Measurements from ENCODE around the gene SRRM3.
"Not testable (repeated sequence)": the region's sequence is repeated elsewhere in the genome, so short reads cannot be mapped to it uniquely, and the experiment has no call there.

The SRRM3 gene

GRCh38 chr7:76201732-76202665, at the start of gene SRRM3:
SRRM3 (plus strand) TSS chr7:76201896; CDS start chr7:76235067, 33,171 bp downstream.
- peak; percentile 81 for DNase-seq (ENCODE audit: low read depth)
- TF ChIP-seq CTCF (IDR thresholded peaks at IDR 0.05; ENCODE audit: insufficient read depth, low read depth, low read length, missing control alignments) = peak; percentile 71
- no peak within 1 kb of the TSS for H3K4me3 ChIP-seq (ENCODE audit: low read depth, low read length)

- no peak for TF ChIP-seq CTCF (IDR thresholded peaks at IDR 0.05; ENCODE audit: insufficient read depth, low read depth, low read length, missing control alignments)
- no peak overlapping the region for H3K4me3 ChIP-seq (ENCODE audit: low read depth, low read length)
- DNase-seq (ENCODE audit: low read depth) = no peak
Observed at GRCh38 chr7:76151932-76152331, 49.8 kb upstream of the SRRM3 start.

- H3K4me3 ChIP-seq (ENCODE audit: low read depth, low read length); DNase-seq (ENCODE audit: low read depth): not testable (repeated sequence)
Observed at GRCh38 chr7:76153571-76154230, 48.0 kb upstream of the SRRM3 start.

- no peak for TF ChIP-seq CTCF (IDR thresholded peaks at IDR 0.05; ENCODE audit: insufficient read depth, low read depth, low read length, missing control alignments)
- no peak overlapping the region for H3K4me3 ChIP-seq (ENCODE audit: low read depth, low read length)
- no peak for DNase-seq (ENCODE audit: low read depth)
Observed at GRCh38 chr7:76155938-76156337, 45.8 kb upstream of the SRRM3 start.

GRCh38 chr7:76156992-76157685, 44.6 kb upstream of the SRRM3 start:
- not testable (repeated sequence) for DNase-seq (ENCODE audit: low read depth); H3K4me3 ChIP-seq (ENCODE audit: low read depth, low read length)

- H3K4me3 ChIP-seq (ENCODE audit: low read depth, low read length); DNase-seq (ENCODE audit: low read depth): not testable (repeated sequence)
Observed at GRCh38 chr7:76158416-76158815, 43.3 kb upstream of the SRRM3 start.

- not testable (repeated sequence) for DNase-seq (ENCODE audit: low read depth); H3K4me3 ChIP-seq (ENCODE audit: low read depth, low read length)
Observed at GRCh38 chr7:76162416-76163170, 39.1 kb upstream of the SRRM3 start.

- not testable (repeated sequence) for H3K4me3 ChIP-seq (ENCODE audit: low read depth, low read length); DNase-seq (ENCODE audit: low read depth)
Observed at GRCh38 chr7:76163812-76164211, 37.9 kb upstream of the SRRM3 start.

Measured in GM12865 (cell line).